Tibial nerve (tissue), 4 donors: ENCODE data around the gene OVOL1.

Experiments used
- CTCF ChIP-seq, 5 experiments: fragments of 200-600 bp in 3 of 5; fragments of 450-650 bp in 2 of 5; sonication (generic) in 3 of 5; IDR thresholded peaks; one replicate each; pipeline ENCODE4 v1.5.1; 2016 to 2019; ENCODE audit warnings: antibody characterized with exemption in 5 of 5, mild to moderate bottlenecking in 3 of 5, moderate library complexity in 2 of 5
- EP300 ChIP-seq, 2 donors: sonication (generic); formaldehyde crosslinking; IDR thresholded peaks; one replicate each; pipeline ENCODE4 v1.6.1; 2017; ENCODE audit warnings: antibody characterized with exemption in 2 of 2, mild to moderate bottlenecking in 1 of 2
- POLR2A ChIP-seq, 2 donors: fragments of 450-650 bp; IDR thresholded peaks; one replicate each; pipeline ENCODE4 v1.6.1; 2017; ENCODE audit warnings: antibody characterized with exemption in 2 of 2, mild to moderate bottlenecking in 2 of 2, moderate library complexity in 2 of 2

GRCh38 chr11:65793144-65793581, 6.3 kb downstream of the OVOL1 start:
- TF ChIP-seq CTCF (IDR thresholded peaks at IDR 0.05) (no peak), POLR2A (IDR thresholded peaks at IDR 0.05) (no peak), EP300 (IDR thresholded peaks at IDR 0.05) (no peak)
